Prostate gland (tissue), 2 donors: Measurements from ENCODE around the gene ANKAR.
"Not testable (repeated sequence)": the region's sequence is repeated elsewhere in the genome, so short reads cannot be mapped to it uniquely, and the experiment has no call there.

Source experiments
- POLR2A ChIP-seq: fragments of 450-650 bp; IDR thresholded peaks from one replicate; pipeline ENCODE4 v1.6.1; 2016; ENCODE audit warnings: antibody characterized with exemption, mild to moderate bottlenecking
- POLR2AphosphoS5 ChIP-seq: sonication (generic); formaldehyde crosslinking; IDR thresholded peaks from one replicate; pipeline ENCODE4 v1.6.1; 2017; ENCODE audit warnings: antibody characterized with exemption
- TF ChIP-seq, protein P1 (sequence below), 4 experiments: fragments of 200-600 bp in 2 of 4; fragments of 450-650 bp in 2 of 4; sonication (generic) in 2 of 4; IDR thresholded peaks; 1 replicate in 3 of 4; 2 replicates in 1 of 4; pipeline ENCODE4 v1.5.1; 2016 to 2019; ENCODE audit warnings: antibody characterized with exemption in 4 of 4, mild to moderate bottlenecking in 2 of 4, moderate library complexity in 2 of 4

DNA sequence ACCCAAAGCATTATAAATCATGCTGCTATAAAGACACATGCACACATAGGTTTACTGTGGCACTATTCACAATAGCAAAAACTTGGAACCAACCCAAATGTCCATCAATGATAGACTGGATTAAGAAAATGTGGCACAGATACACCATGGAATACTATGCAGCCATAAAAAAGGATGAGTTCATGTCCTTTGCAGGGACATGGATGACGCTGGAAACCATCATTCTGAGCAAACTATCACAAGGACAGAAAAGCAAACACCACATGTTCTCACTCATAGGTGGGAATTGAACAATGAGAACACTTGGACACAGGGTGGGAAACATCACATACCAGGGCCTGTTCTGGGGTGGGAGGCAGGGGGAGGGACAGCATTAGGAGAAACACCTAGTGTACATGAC is 43.1 kb downstream of the ANKAR start:
- TF ChIP-seq, protein P1, sequence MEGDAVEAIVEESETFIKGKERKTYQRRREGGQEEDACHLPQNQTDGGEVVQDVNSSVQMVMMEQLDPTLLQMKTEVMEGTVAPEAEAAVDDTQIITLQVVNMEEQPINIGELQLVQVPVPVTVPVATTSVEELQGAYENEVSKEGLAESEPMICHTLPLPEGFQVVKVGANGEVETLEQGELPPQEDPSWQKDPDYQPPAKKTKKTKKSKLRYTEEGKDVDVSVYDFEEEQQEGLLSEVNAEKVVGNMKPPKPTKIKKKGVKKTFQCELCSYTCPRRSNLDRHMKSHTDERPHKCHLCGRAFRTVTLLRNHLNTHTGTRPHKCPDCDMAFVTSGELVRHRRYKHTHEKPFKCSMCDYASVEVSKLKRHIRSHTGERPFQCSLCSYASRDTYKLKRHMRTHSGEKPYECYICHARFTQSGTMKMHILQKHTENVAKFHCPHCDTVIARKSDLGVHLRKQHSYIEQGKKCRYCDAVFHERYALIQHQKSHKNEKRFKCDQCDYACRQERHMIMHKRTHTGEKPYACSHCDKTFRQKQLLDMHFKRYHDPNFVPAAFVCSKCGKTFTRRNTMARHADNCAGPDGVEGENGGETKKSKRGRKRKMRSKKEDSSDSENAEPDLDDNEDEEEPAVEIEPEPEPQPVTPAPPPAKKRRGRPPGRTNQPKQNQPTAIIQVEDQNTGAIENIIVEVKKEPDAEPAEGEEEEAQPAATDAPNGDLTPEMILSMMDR (IDR thresholded peaks at IDR 0.05), result not testable (repeated sequence)
- not testable (repeated sequence) for TF ChIP-seq POLR2AphosphoS5, POLR2A
